Keratinocyte (primary cell): Measurements from ENCODE around the gene HOXA6. TPM values are rescaled to one million over a fixed set of nuclear protein-coding genes. Genes with fewer than 3 reads are reported as not detected.

Experiments
- DNase-seq: peaks from one replicate; pipeline ENCODE4 v3.0.0-alpha.2; 2011; ENCODE audit warnings: low read depth, missing footprints, low spot score
- FAIRE-seq: peaks from 2 replicates; lab custom pipeline; 2011; peaks lifted over from hg19 to GRCh38; lab: Jason Lieb, UNC
- H2AFZ ChIP-seq: 2 replicates; pipeline ENCODE4 v1.6.0; 2012; ENCODE audit warnings: low read length, control low read depth, inconsistent platforms; ENCODE audit not compliant: control insufficient read depth
- H3K27ac ChIP-seq: 2 replicates; pipeline ENCODE4 v1.5.1; 2011; ENCODE audit warnings: low read length; ENCODE audit not compliant: control insufficient read depth, insufficient read depth
- H3K27me3 ChIP-seq: 3 replicates; pipeline ENCODE4 v1.6.0; 2011; ENCODE audit warnings: low read length; ENCODE audit not compliant: control insufficient read depth, insufficient read depth; ENCODE audit errors: extremely low read depth
- H3K36me3 ChIP-seq, 2 experiments: 2 replicates in 1 of 2; 3 replicates in 1 of 2; pipeline ENCODE4 v1.5.1; 2011; ENCODE audit warnings: low read length in 2 of 2, mild to moderate bottlenecking in 1 of 2; ENCODE audit not compliant: control insufficient read depth in 2 of 2, insufficient read depth in 2 of 2; ENCODE audit errors: extremely low read depth in 1 of 2
- H3K4me1 ChIP-seq: 3 replicates; pipeline ENCODE4 v1.5.1; 2011; ENCODE audit warnings: low read length; ENCODE audit not compliant: control insufficient read depth, insufficient read depth; ENCODE audit errors: extremely low read depth
- H3K4me2 ChIP-seq: 3 replicates; pipeline ENCODE4 v1.6.0; 2011; ENCODE audit warnings: low read depth, low read length; ENCODE audit not compliant: control insufficient read depth, insufficient read depth; ENCODE audit errors: extremely low read depth
- H3K4me3 ChIP-seq, 3 experiments: fragments of 200-600 bp in 1 of 3; sonication (generic) in 1 of 3; 2 replicates in 2 of 3; 3 replicates in 1 of 3; pipeline ENCODE4 v1.5.1; 2011 to 2016; ENCODE audit warnings: low read length in 3 of 3, mild to moderate bottlenecking in 3 of 3, control low read depth in 2 of 3, inconsistent platforms in 1 of 3, low read depth in 1 of 3, mixed read lengths in 1 of 3, mixed run types in 1 of 3, moderate library complexity in 1 of 3; ENCODE audit not compliant: control insufficient read depth in 2 of 3, insufficient read depth in 2 of 3; ENCODE audit errors: extremely low read depth in 1 of 3
- H3K79me2 ChIP-seq: 2 replicates; pipeline ENCODE4 v1.6.0; 2012; ENCODE audit warnings: low read length; ENCODE audit not compliant: control insufficient read depth, insufficient read depth
- H3K9ac ChIP-seq: 3 replicates; pipeline ENCODE4 v1.6.0; 2011; ENCODE audit warnings: low read length; ENCODE audit not compliant: control insufficient read depth, insufficient read depth; ENCODE audit errors: extremely low read depth
- H3K9me1 ChIP-seq: 3 replicates; pipeline ENCODE4 v1.6.0; 2011; ENCODE audit warnings: low read length; ENCODE audit not compliant: control insufficient read depth, insufficient read depth; ENCODE audit errors: extremely low read depth
- H3K9me3 ChIP-seq: 2 replicates; pipeline ENCODE4 v1.5.1; 2012; ENCODE audit warnings: low read depth, low read length; ENCODE audit not compliant: control insufficient read depth
- H4K20me1 ChIP-seq: 3 replicates; pipeline ENCODE4 v1.6.0; 2011; ENCODE audit warnings: low read length; ENCODE audit not compliant: control insufficient read depth, insufficient read depth; ENCODE audit errors: extremely low read depth
- CTCF ChIP-seq, 3 experiments: IDR thresholded peaks in 1 of 3; conservative IDR thresholded peaks in 1 of 3; optimal IDR thresholded peaks in 1 of 3; 2 replicates in 2 of 3; 3 replicates in 1 of 3; pipeline versions ENCODE3 to v1.5.1; 2011; ENCODE audit warnings: low read length in 3 of 3, mild to moderate bottlenecking in 3 of 3, moderate library complexity in 2 of 3, control low read depth in 1 of 3, inconsistent platforms in 1 of 3; ENCODE audit not compliant: insufficient read depth in 2 of 3; ENCODE audit errors: extremely low read depth in 1 of 3
- EZH2 ChIP-seq: IDR thresholded peaks from one replicate; pipeline ENCODE4 v1.6.1; 2012; ENCODE audit warnings: inconsistent platforms, mild to moderate bottlenecking, low read length, moderate library complexity
- dilution Hi-C: fragments of 300-500 bp; cut with MboI; formaldehyde crosslinking; loops from one replicate; pipeline ENCODE4 v1.7.0; 2020; ENCODE audit warnings: low sequenced_read_pairs; ENCODE audit not compliant: extremely low pct_ligation_motif_present
- polyA plus RNA-seq, 5 experiments: library from polyadenylated mRNA; depleted of rRNA in 3 of 5; stranded (reverse) in 3 of 5; stranded (forward) in 1 of 5; unstranded in 1 of 5; fragments of >200 nt; gene quantifications; 1 replicate in 1 of 5; 2 replicates in 3 of 5; 3 replicates in 1 of 5; pipeline versions ENCODE4 v1.2.1 to v1.2.3, GENCODE V29; 2011 to 2012; ENCODE audit warnings: missing spikeins in 2 of 5, low read depth in 1 of 5, low replicate concordance in 1 of 5

Gene HOXA6
- polyA plus RNA-seq, 1 donor (not counting 4 experiments of a cell fraction or from before 2014, with no cell fraction given): 0.54 TPM

GRCh38 chr7:27141137-27141922 lies 6.2 kb downstream of the HOXA6 start:
- Histone ChIP-seq H3K9me1 (no peaks in the 10 kb centered on the region), H3K36me3 (peaks cover 4 to 7% of the 10 kb centered on the region in 2 experiments), H3K9ac (peak overlapping the region; percentile 93), H2AFZ (no peak overlapping the region), H3K79me2 (peaks cover 62% of the 10 kb centered on the region), H3K4me3 (peak overlapping the region in 2 of 3 experiments; percentile 91 to 93), H3K4me2 (peak overlapping the region; percentile 92), H3K27me3 (no peaks in the 10 kb centered on the region), H3K27ac (peak overlapping the region; percentile 92), H4K20me1 (no peaks in the 10 kb centered on the region), H3K4me1 (peaks cover 34% of the 10 kb centered on the region), H3K9me3 (no peaks in the 10 kb centered on the region)
- DNase-seq (no peak), FAIRE-seq (peak; percentile 63)
- no peak for TF ChIP-seq CTCF (optimal IDR thresholded peaks at IDR 0.05 in 1 of 3, IDR thresholded peaks at IDR 0.05 in 1 of 3, conservative IDR thresholded peaks at IDR 0.05 in 1 of 3; ENCODE audit: extremely low read depth in 1 of 3, insufficient read depth in 2 of 3, low read length in 3 of 3)
- no peak for TF ChIP-seq EZH2
- dilution Hi-C loops: no loop called here

GRCh38 chr7:27140126-27140857 lies 7.3 kb downstream of the HOXA6 start:
- Histone ChIP-seq H3K79me2 (peaks cover 52% of the 10 kb centered on the region), H3K4me3 (peak overlapping the region in 2 of 3 experiments; percentile 57 to 93), H3K9me1 (no peaks in the 10 kb centered on the region), H3K27ac (peak overlapping the region; percentile 92), H3K4me2 (peak overlapping the region; percentile 92), H3K4me1 (peaks cover 38% of the 10 kb centered on the region), H3K9me3 (no peaks in the 10 kb centered on the region), H2AFZ (peak overlapping the region; percentile 49), H3K9ac (peak overlapping the region; percentile 93), H4K20me1 (no peaks in the 10 kb centered on the region), H3K27me3 (no peaks in the 10 kb centered on the region), H3K36me3 (peaks cover 4 to 7% of the 10 kb centered on the region in 2 experiments)
- FAIRE-seq (no peak), DNase-seq (no peak)
- TF ChIP-seq EZH2: no peak
- no peak for TF ChIP-seq CTCF (optimal IDR thresholded peaks at IDR 0.05 in 1 of 3, IDR thresholded peaks at IDR 0.05 in 1 of 3, conservative IDR thresholded peaks at IDR 0.05 in 1 of 3; ENCODE audit: extremely low read depth in 1 of 3, insufficient read depth in 2 of 3, low read length in 3 of 3)
- dilution Hi-C loops: no loop called here
